ENCODE results near the gene PIGBOS1.
"Not testable (repeated sequence)": the region's sequence is repeated elsewhere in the genome, so short reads cannot be mapped to it uniquely, and the experiment has no call there.

GRCh38 chr15:55286442-55287189 is 32.3 kb downstream of the PIGBOS1 start:
- TF ChIP-seq EZH2phosphoT487 (IDR thresholded peaks at IDR 0.05; ENCODE audit: borderline replicate concordance, low read length); CTCF (conservative IDR thresholded peaks at IDR 0.05; ENCODE audit: low read depth, low read length): not testable (repeated sequence)
